ENCODE measurements around the gene POLR2L.

DNA sequence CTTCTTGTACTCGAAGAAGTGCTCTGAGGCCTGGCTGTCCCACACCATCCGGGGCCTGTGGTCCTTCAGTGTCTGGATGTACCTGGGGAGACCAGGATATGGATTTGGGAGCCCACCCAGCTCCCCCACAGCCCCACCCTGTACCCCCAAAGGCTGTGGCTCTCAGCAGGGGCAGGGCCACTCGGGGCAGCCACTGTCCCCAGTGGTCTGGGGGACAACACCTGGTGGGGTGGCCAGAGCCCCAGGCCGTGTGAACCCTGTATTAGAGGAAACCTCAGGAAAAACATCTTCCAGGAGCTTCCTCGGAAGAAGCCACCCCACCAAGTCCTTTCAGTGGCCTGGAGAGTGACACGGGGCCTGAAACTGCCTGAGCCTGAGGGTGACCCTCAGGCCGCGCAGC lies 28.1 kb upstream of the POLR2L start:
- no peak for TF ChIP-seq POLR2A (IDR thresholded peaks at IDR 0.05; ENCODE audit: low read depth, low read length)
- TF ChIP-seq TAF1 (IDR thresholded peaks at IDR 0.05; ENCODE audit: low read depth, low read length) = no peak
- no peak for TF ChIP-seq PAX5 (IDR thresholded peaks at IDR 0.05; ENCODE audit: insufficient read depth, low read length, severe bottlenecking)
- TF ChIP-seq SPI1 (IDR thresholded peaks at IDR 0.05; ENCODE audit: low read depth, low read length) = no peak
